GM18907 (cell line): ENCODE data around the gene MAP1A.

Source experiments
- ATAC-seq: cut with Tn5 transposase; IDR thresholded peaks from one replicate; pipeline ENCODE4 v1.9.1; 2021; ENCODE audit warnings: mild to moderate bottlenecking, moderate library complexity; ENCODE audit not compliant: unreplicated experiment

MAP1A gene

DNA sequence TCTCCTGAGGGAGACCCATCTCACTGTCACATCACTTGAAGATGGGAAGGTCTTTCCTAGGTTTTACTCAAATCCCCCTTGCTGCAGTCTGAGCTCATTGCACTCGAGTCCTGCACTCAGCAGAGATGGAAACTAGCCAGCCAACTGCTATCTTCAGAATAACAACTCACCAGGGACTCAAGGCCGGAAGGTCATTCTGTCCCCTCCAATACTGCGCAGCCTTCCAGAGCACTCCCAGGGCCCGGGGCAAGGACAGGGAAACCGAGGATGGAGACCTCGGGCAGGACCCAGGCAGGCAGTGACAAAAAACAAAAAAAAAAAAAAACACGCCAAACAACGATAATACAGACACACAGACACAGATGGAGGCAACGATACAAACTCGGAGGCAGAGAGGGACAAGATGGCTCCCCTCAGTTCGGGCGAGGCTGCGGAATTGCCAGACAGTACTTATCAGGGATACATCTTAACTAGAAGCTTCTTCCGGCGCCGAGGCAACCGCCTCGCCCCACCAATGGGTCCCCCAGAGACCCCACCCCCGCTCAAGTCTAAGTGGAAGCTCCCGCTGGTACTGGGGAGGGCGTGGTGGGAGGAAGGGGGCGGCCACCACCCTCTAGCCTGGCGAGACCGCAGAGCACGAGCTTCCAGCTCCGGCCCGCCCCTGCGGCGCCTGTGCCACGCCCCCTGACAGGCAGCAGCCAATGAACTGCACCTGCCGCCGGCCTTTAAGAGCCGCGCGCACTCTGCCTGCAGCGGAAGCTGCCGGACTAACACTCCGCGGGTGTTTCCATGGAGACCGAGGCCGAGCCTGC, 7.0 kb upstream of the MAP1A start:
- ATAC-seq, result peak; percentile 96

DNA sequence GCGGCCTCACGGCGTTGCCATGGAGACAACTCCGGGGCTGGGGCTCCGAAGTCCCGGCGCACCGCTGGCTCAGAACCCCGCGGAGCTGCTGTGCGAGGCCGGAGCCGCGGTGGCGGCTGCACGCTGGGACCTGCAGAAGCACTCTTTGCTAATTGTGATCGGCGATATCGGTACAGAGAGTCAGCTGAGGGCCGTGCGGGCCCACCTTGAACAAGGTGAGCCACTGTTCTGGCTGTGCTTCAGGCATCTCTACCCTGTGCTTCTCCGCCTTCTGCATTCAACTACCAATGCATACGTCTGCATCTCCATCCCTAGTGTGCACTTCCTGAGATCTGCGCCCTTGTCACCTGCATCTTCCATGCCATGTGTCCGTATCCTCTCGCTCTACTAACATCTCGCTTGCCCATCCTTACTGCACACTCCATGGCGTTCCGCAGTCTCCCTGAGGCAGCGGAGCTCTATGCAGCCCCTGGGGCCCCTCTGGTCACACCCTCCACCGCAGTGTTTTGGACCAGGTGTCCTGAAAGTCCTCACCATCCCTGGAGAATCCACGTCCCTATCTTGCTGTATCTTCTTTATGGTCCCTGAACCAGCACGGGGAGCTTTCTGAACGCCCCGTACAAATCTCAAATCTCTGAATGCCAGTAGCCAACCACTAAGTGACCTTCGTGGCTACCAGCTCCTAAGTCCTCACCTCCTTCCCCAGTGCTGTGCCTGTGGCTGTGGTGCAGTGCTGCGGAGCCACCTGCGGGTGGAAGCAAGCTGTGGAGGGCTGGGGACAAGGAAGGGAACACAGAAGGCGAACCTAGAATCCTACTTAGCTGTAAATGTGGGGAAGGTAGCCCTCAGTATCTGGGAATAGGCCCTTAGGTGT, 6.2 kb upstream of the MAP1A start:
- ATAC-seq, result no peak

DNA sequence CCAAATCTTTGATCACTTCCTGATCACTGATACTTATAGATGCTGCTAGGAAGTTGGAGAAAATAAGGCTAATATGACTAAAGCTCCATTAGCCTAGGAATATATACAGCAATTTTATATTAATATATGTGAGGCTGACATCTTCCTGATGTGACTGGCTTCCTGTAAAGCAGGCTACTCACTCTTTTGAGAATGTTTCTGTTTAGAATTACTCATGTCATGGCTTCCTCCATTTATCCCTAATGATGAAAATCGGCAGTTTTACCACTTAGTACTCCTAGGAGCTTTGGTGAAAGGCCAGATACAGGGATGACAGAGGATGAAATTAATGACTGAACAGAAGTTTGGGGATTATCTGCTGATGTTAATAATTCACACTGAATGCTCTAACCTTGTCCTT, 3.9 kb upstream of the MAP1A start:
- no peak for ATAC-seq

DNA sequence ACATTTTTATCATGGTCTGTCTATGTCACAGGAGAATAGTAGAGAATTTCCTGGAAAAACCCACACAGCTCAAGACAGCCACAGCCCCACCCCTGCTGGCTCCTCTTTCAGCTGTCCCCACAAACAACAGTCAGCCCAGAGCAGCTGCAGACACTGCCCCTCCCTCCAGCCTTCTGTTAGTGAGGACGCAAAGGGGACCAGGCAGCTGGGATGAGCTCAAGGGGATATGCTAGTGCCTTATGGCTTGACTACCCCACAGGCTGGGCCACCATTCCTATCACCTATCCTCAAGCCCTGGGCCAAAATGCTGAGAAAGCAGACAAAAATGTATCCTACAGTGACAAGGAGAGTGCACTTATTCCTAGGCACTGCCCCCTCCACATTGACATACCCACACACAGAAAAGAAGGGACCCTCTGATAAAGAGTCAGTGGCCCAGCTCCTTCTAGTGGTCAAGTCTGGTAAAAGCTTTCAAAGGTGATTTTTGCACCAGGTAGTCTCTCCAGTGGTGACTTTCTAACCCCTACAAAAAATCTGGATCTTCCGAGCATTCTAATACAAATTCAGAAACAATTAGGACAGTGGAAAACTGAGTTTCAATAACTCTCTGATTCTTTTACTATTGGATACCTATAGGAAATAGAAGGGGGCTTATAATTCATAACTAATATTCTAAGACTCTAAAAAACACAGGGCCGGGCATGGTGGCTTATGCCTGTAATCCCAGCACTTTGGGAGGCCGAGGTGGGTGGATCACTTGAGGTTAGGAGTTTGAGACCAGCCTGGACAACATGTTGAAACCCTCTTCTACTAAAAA, 3.0 kb upstream of the MAP1A start:
- no peak for ATAC-seq

DNA sequence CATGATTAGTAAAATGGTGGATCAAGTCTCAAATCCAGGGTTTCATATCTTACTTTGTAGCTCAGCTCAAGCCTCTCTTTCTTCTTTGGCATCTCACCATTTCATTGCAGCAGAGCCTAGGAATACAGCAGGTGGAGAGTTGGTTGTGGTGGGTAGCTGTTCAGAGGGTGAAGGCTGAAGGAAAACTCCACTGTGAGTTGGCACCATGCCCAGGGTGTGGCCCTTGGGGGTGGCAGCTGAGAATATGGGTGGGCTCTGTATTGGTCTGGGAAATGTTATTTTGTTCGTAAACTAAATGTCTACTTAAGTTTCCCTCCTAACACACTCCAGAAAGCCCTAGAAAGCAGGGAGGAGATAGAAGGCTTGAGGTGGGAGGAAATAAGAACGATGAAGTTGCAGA, 1.7 kb upstream of the MAP1A start:
- ATAC-seq, result no peak

DNA sequence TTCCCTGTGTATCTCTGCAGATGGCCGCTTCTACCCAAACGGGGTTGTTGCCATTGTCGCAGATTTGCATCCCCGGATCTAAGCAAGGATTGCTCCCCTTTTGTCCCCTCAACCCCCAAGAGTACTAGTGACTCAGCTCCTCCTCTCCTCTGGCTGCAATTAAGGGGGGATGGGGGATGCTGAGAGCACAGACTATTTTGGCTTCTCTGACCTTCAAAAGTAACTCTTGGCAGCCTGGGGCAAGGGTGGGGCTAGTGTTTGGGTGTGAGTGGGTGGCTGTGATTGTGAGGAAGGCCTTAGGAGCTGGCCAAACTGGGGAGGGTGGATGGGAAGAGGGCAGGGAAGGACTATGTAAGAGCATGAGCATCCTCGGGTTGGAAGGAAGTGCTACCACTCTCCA, 1.2 kb upstream of the MAP1A start:
- ATAC-seq, result no peak

DNA sequence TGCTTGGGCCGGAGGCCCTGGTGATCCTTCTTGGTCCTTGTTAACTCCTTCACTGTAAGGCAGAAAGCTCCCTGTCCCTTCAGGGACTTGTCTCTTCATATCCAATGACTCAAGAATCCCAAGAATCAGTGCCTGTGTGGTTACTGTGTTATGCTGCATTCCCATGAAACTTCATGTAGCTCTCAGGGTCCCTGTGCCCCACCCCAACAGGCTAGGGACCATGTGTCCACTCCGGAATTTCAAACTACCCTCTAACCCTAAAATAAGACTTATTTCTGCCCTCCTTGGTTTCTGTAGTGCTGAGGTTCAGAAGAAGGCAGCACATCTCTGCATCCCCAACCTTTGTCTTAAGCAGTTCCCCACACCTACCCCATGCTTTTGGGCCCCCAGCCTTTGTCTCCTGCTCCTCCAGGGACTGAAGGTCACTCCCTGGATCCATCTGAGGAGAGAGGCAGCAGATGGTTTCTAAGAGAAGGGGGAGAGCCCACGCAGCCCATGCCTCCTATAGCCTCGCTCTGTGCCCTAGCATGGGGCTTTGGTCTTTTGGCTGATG, 531 bp upstream of the MAP1A start:
- ATAC-seq, result no peak

DNA sequence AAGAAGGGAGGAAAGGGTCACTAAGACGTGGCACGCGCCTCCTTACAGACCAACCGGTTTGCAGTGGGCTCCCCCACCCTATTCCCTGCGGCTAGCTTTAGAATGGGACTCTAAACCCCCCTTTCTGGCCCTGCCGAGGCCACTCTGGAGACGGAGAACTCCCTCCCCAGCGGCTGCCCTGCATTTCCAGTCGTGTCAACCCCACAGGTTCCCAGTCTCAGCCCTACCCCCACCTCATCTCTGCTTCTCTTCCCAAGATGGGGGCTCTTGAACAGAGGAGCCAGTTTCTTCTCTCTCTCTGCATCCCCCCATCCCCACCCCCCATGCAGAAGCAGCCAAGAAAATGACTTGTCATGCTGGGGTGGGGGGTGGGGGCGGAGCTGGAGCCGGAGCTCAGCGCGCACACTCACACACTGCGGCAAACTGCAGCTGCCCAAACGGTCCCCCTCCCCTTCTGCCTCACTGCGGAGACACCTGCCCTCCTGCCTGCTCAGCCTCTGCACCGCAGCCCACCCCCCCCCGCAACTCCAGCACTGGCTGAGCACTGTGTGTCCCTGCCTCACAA, 871 bp downstream of the MAP1A start:
- no peak for ATAC-seq

DNA sequence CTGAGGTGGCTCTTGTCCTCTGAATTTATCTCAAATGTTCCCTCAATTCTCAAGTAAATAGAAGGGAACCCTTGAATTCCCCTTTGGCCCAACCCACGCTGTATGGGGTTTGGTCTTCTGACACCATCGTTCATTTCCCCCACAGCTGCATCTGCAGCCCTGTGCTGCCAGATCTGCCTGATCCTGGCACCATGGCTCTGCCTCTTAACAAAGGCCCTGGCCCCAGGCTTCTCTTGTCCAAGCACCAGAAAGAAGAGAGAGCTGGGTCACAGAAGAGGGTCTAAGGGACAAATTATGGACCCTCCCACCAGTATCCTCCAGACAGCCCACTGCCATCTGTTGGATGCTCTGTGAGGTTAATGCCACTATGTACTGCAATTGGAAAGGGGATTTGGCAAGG, 1.8 kb downstream of the MAP1A start:
- ATAC-seq, result no peak

DNA sequence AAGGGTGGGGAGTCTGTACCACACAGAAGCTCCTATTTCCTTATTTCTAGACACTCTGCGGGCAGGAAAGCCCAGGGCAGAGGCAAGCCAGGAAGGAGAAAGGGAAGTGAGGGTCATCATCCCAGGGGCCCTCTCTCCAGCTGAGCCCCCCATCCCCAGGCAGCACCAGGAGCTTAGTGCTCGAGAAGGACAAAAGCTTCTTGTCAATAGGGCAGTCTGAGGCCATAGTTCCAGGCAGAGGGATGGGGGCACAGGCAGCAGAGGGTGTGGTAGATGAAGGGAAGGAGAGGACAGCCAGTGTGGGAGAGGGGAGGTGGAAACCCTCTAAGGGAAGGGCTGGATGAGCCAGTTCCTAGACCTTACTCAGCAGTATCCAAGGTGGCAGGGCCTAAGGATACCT, 2.7 kb downstream of the MAP1A start:
- no peak for ATAC-seq

DNA sequence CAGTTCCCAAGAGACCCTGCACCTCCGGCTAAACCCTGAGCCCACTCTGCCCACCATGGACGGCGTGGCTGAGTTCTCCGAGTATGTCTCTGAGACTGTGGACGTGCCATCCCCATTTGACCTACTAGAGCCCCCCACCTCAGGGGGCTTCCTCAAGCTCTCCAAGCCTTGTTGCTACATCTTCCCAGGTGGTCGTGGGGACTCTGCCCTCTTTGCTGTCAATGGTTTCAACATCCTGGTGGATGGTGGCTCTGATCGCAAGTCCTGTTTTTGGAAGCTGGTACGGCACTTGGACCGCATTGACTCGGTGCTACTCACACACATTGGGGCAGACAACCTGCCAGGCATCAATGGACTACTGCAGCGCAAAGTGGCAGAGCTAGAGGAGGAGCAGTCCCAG, 4.0 kb downstream of the MAP1A start:
- ATAC-seq, result no peak

DNA sequence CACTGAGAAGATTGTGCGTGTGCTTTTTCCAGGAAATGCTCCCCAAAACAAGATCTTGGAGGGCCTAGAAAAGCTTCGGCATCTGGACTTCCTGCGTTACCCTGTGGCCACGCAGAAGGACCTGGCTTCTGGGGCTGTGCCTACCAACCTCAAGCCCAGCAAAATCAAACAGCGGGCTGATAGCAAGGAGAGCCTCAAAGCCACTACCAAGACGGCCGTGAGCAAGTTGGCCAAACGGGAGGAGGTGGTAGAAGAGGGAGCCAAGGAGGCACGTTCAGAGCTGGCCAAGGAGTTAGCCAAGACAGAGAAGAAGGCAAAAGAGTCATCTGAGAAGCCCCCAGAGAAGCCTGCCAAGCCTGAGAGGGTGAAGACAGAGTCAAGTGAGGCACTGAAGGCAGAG, 4.8 kb downstream of the MAP1A start:
- no peak for ATAC-seq

DNA sequence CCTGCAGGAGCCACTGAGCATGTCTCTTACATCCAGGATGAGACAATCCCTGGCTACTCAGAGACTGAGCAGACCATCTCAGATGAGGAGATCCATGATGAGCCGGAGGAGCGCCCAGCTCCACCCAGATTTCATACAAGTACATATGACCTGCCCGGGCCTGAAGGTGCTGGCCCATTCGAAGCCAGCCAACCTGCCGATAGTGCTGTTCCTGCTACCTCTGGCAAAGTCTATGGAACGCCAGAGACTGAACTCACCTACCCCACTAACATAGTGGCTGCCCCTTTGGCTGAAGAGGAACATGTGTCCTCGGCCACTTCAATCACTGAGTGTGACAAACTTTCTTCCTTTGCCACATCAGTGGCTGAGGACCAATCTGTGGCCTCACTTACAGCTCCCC, 6.2 kb downstream of the MAP1A start:
- no peak for ATAC-seq

DNA sequence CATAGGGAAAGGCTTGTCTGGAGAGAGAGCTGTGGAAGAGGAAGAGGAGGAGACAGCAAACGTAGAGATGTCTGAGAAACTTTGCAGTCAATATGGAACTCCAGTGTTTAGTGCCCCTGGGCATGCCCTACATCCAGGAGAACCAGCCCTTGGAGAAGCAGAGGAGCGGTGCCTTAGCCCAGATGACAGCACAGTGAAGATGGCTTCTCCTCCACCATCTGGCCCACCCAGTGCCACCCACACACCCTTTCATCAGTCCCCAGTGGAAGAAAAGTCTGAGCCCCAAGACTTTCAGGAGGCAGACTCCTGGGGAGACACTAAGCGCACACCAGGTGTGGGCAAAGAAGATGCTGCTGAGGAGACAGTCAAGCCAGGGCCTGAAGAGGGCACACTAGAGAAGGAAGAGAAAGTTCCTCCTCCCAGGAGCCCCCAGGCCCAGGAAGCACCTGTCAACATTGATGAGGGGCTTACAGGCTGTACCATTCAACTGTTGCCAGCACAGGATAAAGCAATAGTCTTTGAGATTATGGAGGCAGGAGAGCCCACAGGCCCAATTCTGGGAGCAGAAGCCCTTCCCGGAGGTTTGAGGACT, 6.9 kb downstream of the MAP1A start:
- ATAC-seq, result no peak

DNA sequence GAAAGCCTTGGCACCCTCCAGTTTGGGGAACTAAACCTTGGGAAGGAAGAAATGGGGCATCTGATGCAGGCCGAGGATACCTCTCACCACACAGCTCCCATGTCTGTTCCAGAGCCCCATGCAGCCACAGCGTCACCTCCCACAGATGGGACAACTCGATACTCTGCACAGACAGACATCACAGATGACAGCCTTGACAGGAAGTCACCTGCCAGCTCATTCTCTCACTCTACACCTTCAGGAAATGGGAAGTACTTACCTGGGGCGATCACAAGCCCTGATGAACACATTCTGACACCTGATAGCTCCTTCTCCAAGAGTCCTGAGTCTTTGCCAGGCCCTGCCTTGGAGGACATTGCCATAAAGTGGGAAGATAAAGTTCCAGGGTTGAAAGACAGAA, 7.7 kb downstream of the MAP1A start:
- ATAC-seq, result no peak

DNA sequence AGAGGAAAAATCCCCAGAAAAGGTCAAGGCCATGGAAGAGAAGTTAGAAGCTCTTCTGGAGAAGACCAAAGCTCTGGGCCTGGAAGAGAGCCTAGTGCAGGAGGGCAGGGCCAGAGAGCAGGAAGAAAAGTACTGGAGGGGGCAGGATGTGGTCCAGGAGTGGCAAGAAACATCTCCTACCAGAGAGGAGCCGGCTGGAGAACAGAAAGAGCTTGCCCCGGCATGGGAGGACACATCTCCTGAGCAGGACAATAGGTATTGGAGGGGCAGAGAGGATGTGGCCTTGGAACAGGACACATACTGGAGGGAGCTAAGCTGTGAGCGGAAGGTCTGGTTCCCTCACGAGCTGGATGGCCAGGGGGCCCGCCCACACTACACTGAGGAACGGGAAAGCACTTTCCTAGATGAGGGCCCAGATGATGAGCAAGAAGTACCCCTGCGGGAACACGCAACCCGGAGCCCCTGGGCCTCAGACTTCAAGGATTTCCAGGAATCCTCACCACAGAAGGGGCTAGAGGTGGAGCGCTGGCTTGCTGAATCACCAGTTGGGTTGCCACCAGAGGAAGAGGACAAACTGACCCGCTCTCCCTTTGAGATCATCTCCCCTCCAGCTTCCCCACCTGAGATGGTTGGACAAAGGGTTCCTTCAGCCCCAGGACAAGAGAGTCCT, 9.0 kb downstream of the MAP1A start:
- ATAC-seq, result no peak

DNA sequence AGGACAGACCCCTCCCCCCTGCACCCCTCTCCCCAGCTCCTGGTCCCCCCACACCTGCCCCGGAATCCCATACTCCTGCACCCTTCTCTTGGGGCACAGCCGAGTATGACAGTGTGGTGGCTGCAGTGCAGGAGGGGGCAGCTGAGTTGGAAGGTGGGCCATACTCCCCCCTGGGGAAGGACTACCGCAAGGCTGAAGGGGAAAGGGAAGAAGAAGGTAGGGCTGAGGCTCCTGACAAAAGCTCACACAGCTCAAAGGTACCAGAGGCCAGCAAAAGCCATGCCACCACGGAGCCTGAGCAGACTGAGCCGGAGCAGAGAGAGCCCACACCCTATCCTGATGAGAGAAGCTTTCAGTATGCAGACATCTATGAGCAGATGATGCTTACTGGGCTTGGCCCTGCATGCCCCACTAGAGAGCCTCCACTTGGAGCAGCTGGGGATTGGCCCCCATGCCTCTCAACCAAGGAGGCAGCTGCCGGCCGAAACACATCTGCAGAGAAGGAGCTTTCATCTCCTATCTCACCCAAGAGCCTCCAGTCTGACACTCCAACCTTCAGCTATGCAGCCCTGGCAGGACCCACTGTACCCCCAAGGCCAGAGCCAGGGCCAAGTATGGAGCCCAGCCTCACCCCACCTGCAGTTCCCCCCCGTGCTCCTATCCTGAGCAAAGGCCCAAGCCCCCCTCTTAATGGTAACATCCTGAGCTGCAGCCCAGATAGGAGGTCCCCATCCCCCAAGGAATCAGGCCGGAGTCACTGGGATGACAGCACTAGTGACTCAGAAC, 9.8 kb downstream of the MAP1A start:
- ATAC-seq, result no peak

DNA sequence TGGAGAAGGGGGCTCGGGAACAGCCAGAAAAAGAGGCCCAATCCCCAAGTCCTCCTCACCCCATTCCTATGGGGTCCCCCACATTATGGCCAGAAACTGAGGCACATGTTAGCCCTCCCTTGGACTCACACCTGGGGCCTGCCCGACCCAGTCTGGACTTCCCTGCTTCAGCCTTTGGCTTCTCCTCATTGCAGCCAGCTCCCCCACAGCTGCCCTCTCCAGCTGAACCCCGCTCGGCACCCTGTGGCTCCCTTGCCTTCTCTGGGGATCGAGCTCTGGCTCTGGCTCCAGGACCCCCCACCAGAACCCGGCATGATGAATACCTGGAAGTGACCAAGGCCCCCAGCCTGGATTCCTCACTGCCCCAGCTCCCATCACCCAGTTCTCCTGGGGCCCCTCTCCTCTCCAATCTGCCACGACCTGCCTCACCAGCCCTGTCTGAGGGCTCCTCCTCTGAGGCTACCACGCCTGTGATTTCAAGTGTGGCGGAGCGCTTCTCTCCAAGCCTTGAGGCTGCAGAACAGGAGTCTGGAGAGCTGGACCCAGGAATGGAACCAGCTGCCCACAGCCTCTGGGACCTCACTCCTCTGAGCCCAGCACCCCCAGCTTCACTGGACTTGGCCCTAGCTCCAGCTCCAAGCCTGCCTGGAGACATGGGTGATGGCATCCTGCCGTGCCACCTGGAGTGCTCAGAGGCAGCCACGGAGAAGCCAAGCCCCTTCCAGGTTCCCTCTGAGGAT, 10.6 kb downstream of the MAP1A start:
- no peak for ATAC-seq
